Osteocyte (in vitro differentiated cells): ENCODE measurements around the gene SCAPER. TPM values are rescaled to one million over a fixed set of nuclear protein-coding genes. Genes with fewer than 3 reads are reported as not detected.

Source experiments
- DNase-seq: peaks from one replicate; pipeline ENCODE4 v3.0.0; 2021; ENCODE audit warnings: mixed read lengths; ENCODE audit not compliant: unreplicated experiment; ENCODE audit errors: extremely low spot score
- H3K27ac Mint-ChIP-seq: one replicate; pipeline ENCODE4 v1.8.0; 2021; ENCODE audit warnings: mild to moderate bottlenecking, mixed read lengths; ENCODE audit not compliant: unreplicated experiment
- H3K27me3 Mint-ChIP-seq: one replicate; pipeline ENCODE4 v1.8.0; 2021; ENCODE audit warnings: mixed read lengths; ENCODE audit not compliant: unreplicated experiment
- H3K36me3 Mint-ChIP-seq: one replicate; pipeline ENCODE4 v1.8.0; 2021; ENCODE audit warnings: mixed read lengths; ENCODE audit not compliant: unreplicated experiment
- H3K4me1 Mint-ChIP-seq: one replicate; pipeline ENCODE4 v1.8.0; 2021; ENCODE audit warnings: mixed read lengths; ENCODE audit not compliant: unreplicated experiment
- H3K4me3 Mint-ChIP-seq: one replicate; pipeline ENCODE4 v1.8.0; 2021; ENCODE audit warnings: mild to moderate bottlenecking, moderate library complexity, mixed read lengths; ENCODE audit not compliant: unreplicated experiment
- H3K9me3 Mint-ChIP-seq: one replicate; pipeline ENCODE4 v1.8.0; 2021; ENCODE audit warnings: mixed read lengths; ENCODE audit not compliant: unreplicated experiment
- CTCF ChIP-seq: fragments of 200-600 bp; sonication (generic); IDR thresholded peaks from 2 replicates; pipeline ENCODE4 v1.5.0; 2021; ENCODE audit warnings: antibody characterized with exemption, mild to moderate bottlenecking, moderate library complexity
- long read RNA-seq: library from polyadenylated mRNA; unstranded; transcript quantifications from one replicate; pipeline ENCODE4 v2.0.0, GENCODE V29; 2021
- total RNA-seq: library from RNA; stranded (reverse); gene quantifications from 2 replicates; pipeline ENCODE4 v1.2.1, GENCODE V29; 2021

Gene SCAPER
- 18.6 and 20.0 TPM in 2 replicates for total RNA-seq
- long read RNA-seq, full-length matches to known transcripts: 5 of 113 reads
- long read RNA-seq, partial matches to known transcripts: 85 of 113 reads
- long read RNA-seq, other reads (novel, unspliced or antisense): 23 of 113 reads

DNA sequence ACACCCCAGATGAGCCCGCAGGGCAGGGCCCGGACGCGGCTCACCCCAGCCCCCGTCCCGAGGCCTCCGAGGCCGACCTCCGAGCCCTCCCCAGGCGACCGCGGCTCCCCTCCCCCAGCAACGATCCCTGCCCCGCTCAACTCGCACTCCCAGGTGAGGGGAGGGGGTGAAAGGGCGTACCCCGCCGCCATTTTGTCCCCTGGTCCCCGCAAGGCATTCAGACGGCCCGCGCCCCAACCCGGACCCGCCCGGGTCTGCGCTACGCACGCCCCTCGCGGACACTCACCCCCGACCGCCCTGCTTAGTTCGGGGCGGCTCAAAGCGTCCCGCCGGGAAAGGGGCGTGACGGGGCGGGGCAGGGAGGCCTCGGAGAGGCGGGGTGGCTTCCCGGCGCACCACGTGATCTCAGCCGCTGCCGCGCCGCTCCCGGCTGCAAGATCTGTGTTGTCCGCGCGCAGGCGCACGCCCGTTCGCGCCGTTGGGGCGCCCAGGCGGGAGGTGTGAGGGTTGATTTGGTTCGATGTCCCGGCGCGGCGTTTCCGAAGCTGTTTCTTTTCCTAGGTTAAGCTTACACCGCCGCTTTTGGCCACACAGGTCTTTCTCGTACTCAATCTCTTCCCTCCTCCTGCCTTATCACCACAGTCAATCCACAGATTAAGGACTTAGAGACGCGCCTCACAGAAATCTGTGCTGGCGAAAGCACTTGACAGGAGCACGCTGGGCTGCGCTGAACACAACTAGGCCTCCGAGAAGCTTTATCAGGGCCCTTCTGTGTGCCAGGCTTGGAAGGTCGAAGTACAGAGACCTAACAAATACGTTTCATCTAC lies at the start of gene SCAPER:
TSS of gene SCAPER (minus strand) at position 328 of the 827 bp plus-strand sequence. CDS start 21,523 bp downstream, outside the sequence.
- DNase-seq: peak; percentile 95
- Mint-ChIP-seq H3K27me3 (peaks cover 2% of the 10 kb centered on the region), H3K27ac (peak within 1 kb of the TSS; percentile 87), H3K36me3 (no peaks in the 10 kb centered on the region), H3K9me3 (no peaks in the 10 kb centered on the region), H3K4me3 (peak within 1 kb of the TSS; percentile 89), H3K4me1 (peaks cover 24% of the 10 kb centered on the region)
- no peak for TF ChIP-seq CTCF

DNA sequence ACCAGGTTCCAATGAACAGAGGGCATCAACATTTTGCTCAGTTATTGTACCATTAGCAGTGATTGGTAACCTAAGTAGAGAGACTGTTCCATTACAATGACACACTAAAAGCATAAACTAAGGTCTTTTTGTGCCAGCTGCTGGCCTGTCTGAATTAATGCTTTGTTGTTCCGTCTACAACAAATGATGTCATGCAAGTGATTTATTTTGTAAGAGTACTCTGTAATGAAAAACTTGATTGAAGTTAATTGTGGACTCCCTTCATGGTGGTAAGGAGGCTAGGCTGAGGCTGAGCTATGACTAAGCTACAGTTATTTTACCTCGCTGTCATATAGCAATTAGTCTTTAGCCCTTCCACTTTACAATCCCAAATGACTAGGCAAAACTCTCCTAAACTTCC lies 49.6 kb upstream of the SCAPER start:
- no peaks in the 10 kb centered on the region for H3K9me3 Mint-ChIP-seq
- DNase-seq: no peak
- H3K36me3 Mint-ChIP-seq: peaks cover 10% of the 10 kb centered on the region
- no peak overlapping the region for H3K4me3 Mint-ChIP-seq
- no peak for TF ChIP-seq CTCF
- no peak overlapping the region for H3K27ac Mint-ChIP-seq
- H3K4me1 Mint-ChIP-seq: no peaks in the 10 kb centered on the region
- H3K27me3 Mint-ChIP-seq: no peaks in the 10 kb centered on the region

GRCh38 chr15:76953913-76954312 lies 48.8 kb upstream of the SCAPER start:
- no peaks in the 10 kb centered on the region for H3K27me3 Mint-ChIP-seq
- H3K4me3 Mint-ChIP-seq: no peak overlapping the region
- no peak overlapping the region for H3K27ac Mint-ChIP-seq

GRCh38 chr15:76951220-76951619 lies 46.1 kb upstream of the SCAPER start:
- H3K4me3 Mint-ChIP-seq: no peak overlapping the region
- TF ChIP-seq CTCF: no peak
- no peak for DNase-seq
- peaks cover 32% of the 10 kb centered on the region for H3K36me3 Mint-ChIP-seq
- no peaks in the 10 kb centered on the region for H3K4me1 Mint-ChIP-seq
- no peaks in the 10 kb centered on the region for H3K9me3 Mint-ChIP-seq
- H3K27me3 Mint-ChIP-seq: no peaks in the 10 kb centered on the region
- H3K27ac Mint-ChIP-seq: no peak overlapping the region

More at GRCh38 chr15:76953913-76954312, 48.8 kb upstream of the SCAPER start:
- no peak for DNase-seq
- no peaks in the 10 kb centered on the region for H3K4me1 Mint-ChIP-seq
- peaks cover 15% of the 10 kb centered on the region for H3K36me3 Mint-ChIP-seq
- TF ChIP-seq CTCF: no peak
- no peaks in the 10 kb centered on the region for H3K9me3 Mint-ChIP-seq

DNA sequence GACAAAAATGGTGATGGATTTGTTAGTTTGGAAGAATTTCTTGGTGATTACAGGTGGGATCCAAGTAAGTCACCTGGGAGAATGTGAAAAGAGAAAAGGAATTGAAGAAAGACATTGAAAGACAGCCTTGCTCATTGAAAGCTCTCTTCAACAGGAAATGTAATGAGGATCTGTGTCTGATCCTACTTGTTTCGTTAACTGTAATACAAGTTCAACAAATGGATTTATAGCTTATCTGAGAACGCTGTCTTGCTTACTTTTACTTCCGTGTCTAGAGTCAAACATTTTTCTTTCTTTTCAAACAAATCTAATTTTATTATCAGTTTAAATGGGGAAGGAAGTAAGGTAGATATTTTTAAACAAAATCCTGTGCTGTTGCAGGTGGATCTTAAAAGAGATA lies 42.3 kb upstream of the SCAPER start:
- H3K4me1 Mint-ChIP-seq: no peaks in the 10 kb centered on the region
- no peak overlapping the region for H3K27ac Mint-ChIP-seq
- DNase-seq: no peak
- H3K9me3 Mint-ChIP-seq: no peaks in the 10 kb centered on the region
- H3K27me3 Mint-ChIP-seq: no peaks in the 10 kb centered on the region
- no peak overlapping the region for H3K4me3 Mint-ChIP-seq
- TF ChIP-seq CTCF: no peak
- H3K36me3 Mint-ChIP-seq: peaks cover 55% of the 10 kb centered on the region
